HepG2 (cell line): ENCODE data around the gene B3GNT5. TPM values are rescaled to one million over a fixed set of nuclear protein-coding genes. Genes with fewer than 3 reads are reported as not detected.

ENCODE experiments used
- ADNP ChIP-seq: sonication (generic); formaldehyde crosslinking; IDR thresholded peaks from 2 replicates; pipeline ENCODE4 v1.4.0; 2020; ENCODE audit warnings: missing genetic modification reagents
- HMG20B ChIP-seq: conservative IDR thresholded peaks from 2 replicates; pipeline ENCODE4 v1.6.1; 2016; ENCODE audit warnings: missing genetic modification reagents, missing compliant biosample characterization
- HOXA5 ChIP-seq: sonication (generic); formaldehyde crosslinking; IDR thresholded peaks from 2 replicates; pipeline ENCODE4 v1.4.0; 2020; ENCODE audit warnings: missing genetic modification reagents
- MIXL1 ChIP-seq: IDR thresholded peaks from 2 replicates; pipeline ENCODE4 v1.6.1; 2016
- MZF1 ChIP-seq: sonication (generic); formaldehyde crosslinking; IDR thresholded peaks from 2 replicates; pipeline ENCODE4 v1.8.1; 2023; ENCODE audit warnings: mild to moderate bottlenecking, missing genetic modification reagents, borderline replicate concordance
- RELA ChIP-seq: sonication (generic); formaldehyde crosslinking; IDR thresholded peaks from 2 replicates; pipeline ENCODE4 v1.4.0; 2020; ENCODE audit warnings: missing genetic modification reagents
- SIX4 ChIP-seq: sonication (generic); formaldehyde crosslinking; IDR thresholded peaks from 2 replicates; pipeline ENCODE4 v1.4.0; 2020; ENCODE audit warnings: missing genetic modification reagents
- SMAD1 ChIP-seq: sonication (generic); formaldehyde crosslinking; IDR thresholded peaks from 2 replicates; pipeline ENCODE4 v1.4.0; 2020; ENCODE audit warnings: missing genetic modification reagents, low read depth, mild to moderate bottlenecking, borderline replicate concordance
- TCF7L2 ChIP-seq: IDR thresholded peaks from 2 replicates; pipeline ENCODE4 v1.6.1; 2011; ENCODE audit warnings: mild to moderate bottlenecking, low read depth, low read length, moderate library complexity
- ZBTB38 ChIP-seq: sonication (generic); formaldehyde crosslinking; IDR thresholded peaks from 2 replicates; pipeline ENCODE4 v1.5.1; 2020; ENCODE audit warnings: mild to moderate bottlenecking, missing genetic modification reagents
- ZFYVE20 ChIP-seq: sonication (generic); formaldehyde crosslinking; IDR thresholded peaks from 2 replicates; pipeline ENCODE4 v1.8.0; 2023; ENCODE audit warnings: low read depth, mild to moderate bottlenecking, moderate library complexity, missing genetic modification reagents, borderline replicate concordance
- polyA plus RNA-seq, 8 experiments: library from polyadenylated mRNA; depleted of rRNA in 3 of 8; stranded (reverse) in 7 of 8; unstranded in 1 of 8; fragments of >200 nt; fragmentation: Illumina TruSeq in 4 of 8; extraction: Trizol in 4 of 8; gene quantifications; 2 replicates each; pipeline versions ENCODE4 v1.2.1 to v1.2.3, GENCODE V29; 2011 to 2016; ENCODE audit warnings: low read depth in 4 of 8, missing spikeins in 1 of 8, mixed read lengths in 1 of 8; ENCODE audit not compliant: insufficient read depth in 1 of 8
- total RNA-seq, 5 experiments: library from RNA; depleted of rRNA; stranded (reverse); fragments of >200 nt; fragmentation: Illumina TruSeq; extraction: Trizol; gene quantifications; 2 replicates each; pipeline ENCODE4 v1.2.3, GENCODE V29; 2016; ENCODE audit warnings: low read depth in 1 of 5
- TF ChIP-seq, protein P1 (sequence below): sonication (generic); formaldehyde crosslinking; IDR thresholded peaks from 2 replicates; pipeline ENCODE4 v1.4.0; 2020; ENCODE audit warnings: mild to moderate bottlenecking, missing genetic modification reagents
- TF ChIP-seq, protein P2 (sequence below): IDR thresholded peaks from 2 replicates; pipeline ENCODE4 v1.4.0; 2020; ENCODE audit warnings: mild to moderate bottlenecking, missing genetic modification reagents
- TF ChIP-seq, protein P3 (sequence below): sonication (generic); formaldehyde crosslinking; IDR thresholded peaks from 2 replicates; pipeline ENCODE4 v1.4.0; 2020; ENCODE audit warnings: mild to moderate bottlenecking, missing genetic modification reagents

Gene B3GNT5
- total and polyA plus RNA-seq, 2 of the 13 experiments (the other 11 are each of a cell fraction or from before 2014, with no cell fraction given), result not detected

DNA sequence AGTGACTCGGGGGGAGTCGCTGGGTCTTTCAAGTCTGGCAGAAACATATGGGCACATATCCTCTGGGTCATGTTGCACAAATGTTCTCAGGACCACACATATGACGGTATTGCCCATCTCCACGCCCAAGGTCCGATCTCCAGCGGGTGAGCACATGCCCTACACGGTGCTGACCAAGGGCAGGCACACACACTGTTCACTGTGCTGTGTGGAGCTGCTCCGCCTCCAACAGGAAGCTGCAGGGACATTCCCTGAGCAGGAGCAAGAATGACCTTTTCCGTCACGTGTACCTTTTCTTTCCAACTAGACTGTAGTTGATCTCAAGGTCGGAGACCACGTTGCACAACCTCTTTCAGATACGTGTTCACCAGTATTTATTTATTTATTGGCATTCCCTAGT lies 41.7 kb upstream of the B3GNT5 start (continued):
- no peak for TF ChIP-seq RELA (CRISPR knock-in tag)
- TF ChIP-seq TCF7L2, result no peak
- no peak for TF ChIP-seq SMAD1 (CRISPR knock-in tag)
- peak; percentile 53; the same call in 1 of the 2 replicates for TF ChIP-seq ZBTB38 (CRISPR knock-in tag)
- TF ChIP-seq SIX4 (CRISPR knock-in tag), result 0 out of 2 replicates have a peak, but pooled peaks have one; percentile 17
- no peak for TF ChIP-seq ADNP (CRISPR knock-in tag)
- no peak for TF ChIP-seq MIXL1
- no peak for TF ChIP-seq HOXA5 (CRISPR knock-in tag)
- TF ChIP-seq, protein P1, sequence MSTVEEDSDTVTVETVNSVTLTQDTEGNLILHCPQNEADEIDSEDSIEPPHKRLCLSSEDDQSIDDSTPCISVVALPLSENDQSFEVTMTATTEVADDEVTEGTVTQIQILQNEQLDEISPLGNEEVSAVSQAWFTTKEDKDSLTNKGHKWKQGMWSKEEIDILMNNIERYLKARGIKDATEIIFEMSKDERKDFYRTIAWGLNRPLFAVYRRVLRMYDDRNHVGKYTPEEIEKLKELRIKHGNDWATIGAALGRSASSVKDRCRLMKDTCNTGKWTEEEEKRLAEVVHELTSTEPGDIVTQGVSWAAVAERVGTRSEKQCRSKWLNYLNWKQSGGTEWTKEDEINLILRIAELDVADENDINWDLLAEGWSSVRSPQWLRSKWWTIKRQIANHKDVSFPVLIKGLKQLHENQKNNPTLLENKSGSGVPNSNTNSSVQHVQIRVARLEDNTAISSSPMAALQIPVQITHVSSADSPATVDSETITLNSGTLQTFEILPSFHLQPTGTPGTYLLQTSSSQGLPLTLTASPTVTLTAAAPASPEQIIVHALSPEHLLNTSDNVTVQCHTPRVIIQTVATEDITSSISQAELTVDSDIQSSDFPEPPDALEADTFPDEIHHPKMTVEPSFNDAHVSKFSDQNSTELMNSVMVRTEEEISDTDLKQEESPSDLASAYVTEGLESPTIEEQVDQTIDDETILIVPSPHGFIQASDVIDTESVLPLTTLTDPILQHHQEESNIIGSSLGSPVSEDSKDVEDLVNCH (CRISPR knock-in tag), result no peak
- TF ChIP-seq ZFYVE20 (CRISPR knock-in tag), result no peak
- TF ChIP-seq, protein P2, sequence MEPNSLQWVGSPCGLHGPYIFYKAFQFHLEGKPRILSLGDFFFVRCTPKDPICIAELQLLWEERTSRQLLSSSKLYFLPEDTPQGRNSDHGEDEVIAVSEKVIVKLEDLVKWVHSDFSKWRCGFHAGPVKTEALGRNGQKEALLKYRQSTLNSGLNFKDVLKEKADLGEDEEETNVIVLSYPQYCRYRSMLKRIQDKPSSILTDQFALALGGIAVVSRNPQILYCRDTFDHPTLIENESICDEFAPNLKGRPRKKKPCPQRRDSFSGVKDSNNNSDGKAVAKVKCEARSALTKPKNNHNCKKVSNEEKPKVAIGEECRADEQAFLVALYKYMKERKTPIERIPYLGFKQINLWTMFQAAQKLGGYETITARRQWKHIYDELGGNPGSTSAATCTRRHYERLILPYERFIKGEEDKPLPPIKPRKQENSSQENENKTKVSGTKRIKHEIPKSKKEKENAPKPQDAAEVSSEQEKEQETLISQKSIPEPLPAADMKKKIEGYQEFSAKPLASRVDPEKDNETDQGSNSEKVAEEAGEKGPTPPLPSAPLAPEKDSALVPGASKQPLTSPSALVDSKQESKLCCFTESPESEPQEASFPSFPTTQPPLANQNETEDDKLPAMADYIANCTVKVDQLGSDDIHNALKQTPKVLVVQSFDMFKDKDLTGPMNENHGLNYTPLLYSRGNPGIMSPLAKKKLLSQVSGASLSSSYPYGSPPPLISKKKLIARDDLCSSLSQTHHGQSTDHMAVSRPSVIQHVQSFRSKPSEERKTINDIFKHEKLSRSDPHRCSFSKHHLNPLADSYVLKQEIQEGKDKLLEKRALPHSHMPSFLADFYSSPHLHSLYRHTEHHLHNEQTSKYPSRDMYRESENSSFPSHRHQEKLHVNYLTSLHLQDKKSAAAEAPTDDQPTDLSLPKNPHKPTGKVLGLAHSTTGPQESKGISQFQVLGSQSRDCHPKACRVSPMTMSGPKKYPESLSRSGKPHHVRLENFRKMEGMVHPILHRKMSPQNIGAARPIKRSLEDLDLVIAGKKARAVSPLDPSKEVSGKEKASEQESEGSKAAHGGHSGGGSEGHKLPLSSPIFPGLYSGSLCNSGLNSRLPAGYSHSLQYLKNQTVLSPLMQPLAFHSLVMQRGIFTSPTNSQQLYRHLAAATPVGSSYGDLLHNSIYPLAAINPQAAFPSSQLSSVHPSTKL (CRISPR knock-in tag), result peak; percentile 94
- no peak for TF ChIP-seq MZF1 (CRISPR knock-in tag)
- TF ChIP-seq, protein P3, sequence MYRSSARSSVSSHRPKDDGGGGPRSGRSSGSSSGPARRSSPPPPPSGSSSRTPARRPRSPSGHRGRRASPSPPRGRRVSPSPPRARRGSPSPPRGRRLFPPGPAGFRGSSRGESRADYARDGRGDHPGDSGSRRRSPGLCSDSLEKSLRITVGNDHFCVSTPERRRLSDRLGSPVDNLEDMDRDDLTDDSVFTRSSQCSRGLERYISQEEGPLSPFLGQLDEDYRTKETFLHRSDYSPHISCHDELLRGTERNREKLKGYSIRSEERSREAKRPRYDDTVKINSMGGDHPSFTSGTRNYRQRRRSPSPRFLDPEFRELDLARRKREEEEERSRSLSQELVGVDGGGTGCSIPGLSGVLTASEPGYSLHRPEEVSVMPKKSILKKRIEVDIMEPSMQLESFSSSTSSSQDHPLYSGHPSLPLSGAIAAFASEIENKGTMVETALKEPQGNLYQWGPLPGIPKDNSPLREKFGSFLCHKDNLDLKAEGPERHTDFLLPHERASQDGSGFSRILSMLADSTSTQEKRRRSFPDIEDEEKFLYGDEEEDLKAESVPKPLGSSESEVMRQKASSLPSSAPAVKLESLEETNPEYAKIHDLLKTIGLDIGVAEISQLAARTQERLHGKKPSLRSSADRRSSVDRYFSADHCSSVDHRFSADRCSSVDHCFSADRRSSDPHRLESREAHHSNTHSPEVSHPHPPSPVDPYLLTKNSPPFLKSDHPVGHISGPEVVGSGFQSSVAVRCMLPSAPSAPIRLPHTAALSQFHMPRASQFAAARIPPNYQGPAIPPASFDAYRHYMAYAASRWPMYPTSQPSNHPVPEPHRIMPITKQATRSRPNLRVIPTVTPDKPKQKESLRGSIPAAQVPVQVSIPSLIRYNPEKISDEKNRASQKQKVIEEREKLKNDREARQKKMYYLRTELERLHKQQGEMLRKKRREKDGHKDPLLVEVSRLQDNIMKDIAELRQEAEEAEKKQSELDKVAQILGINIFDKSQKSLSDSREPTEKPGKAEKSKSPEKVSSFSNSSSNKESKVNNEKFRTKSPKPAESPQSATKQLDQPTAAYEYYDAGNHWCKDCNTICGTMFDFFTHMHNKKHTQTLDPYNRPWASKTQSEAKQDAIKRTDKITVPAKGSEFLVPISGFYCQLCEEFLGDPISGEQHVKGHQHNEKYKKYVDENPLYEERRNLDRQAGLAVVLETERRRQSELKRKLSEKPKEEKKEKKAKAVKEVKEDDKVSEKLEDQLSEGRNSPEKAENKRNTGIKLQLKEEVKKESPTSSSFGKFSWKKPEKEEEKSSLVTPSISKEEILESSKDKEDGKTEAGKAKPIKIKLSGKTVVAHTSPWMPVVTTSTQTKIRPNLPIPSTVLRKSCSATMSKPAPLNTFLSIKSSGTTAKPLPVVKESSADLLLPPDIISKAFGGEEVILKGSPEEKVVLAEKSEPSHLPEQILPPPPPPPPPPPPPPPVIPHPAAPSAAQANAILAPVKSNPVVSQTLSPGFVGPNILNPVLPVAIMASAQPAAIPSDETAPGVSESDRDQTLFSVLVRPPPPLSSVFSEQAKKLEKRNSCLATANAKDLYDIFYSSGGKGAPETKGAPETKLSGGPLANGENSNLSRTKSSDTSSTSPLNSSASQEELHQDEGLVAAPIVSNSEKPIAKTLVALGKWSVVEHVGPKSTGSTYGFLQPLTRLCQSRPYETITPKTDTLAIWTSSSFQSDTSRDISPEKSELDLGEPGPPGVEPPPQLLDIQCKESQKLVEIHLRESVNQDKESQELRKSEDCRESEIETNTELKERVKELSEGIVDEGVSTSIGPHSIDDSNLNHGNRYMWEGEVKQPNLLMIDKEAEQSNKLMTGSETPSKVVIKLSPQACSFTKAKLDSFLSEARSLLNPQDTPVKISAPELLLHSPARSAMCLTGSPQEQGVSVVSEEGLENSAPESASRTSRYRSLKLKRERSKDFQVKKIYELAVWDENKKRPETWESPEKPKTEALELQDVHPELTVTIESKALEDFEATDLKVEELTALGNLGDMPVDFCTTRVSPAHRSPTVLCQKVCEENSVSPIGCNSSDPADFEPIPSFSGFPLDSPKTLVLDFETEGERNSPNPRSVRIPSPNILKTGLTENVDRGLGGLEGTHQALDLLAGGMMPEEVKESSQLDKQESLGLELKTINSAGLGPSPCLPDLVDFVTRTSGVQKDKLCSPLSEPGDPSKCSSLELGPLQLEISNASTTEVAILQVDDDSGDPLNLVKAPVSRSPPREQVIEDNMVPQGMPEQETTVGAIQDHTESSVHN (CRISPR knock-in tag), result no peak; the same call in 1 of the 2 replicates
- TF ChIP-seq HMG20B, result 0 out of 2 replicates have a peak, but pooled peaks have one; percentile 37
